GM18520 (cell line): ENCODE measurements around the gene SYNPO.

Source experiments
- ATAC-seq: cut with Tn5 transposase; IDR thresholded peaks from one replicate; pipeline ENCODE4 v1.9.1; 2021; ENCODE audit not compliant: unreplicated experiment

SYNPO gene

GRCh38 chr5:150656191-150657132 lies 16.0 kb downstream of the SYNPO start:
- no peak for ATAC-seq

GRCh38 chr5:150658121-150658520 lies 17.7 kb downstream of the SYNPO start:
- no peak for ATAC-seq

GRCh38 chr5:150658699-150659265 lies 18.3 kb downstream of the SYNPO start:
- ATAC-seq: no peak

- ATAC-seq: no peak
Measured at GRCh38 chr5:150659360-150660107, 19.1 kb downstream of the SYNPO start.

- ATAC-seq: no peak
Measured at GRCh38 chr5:150660108-150660831, 19.8 kb downstream of the SYNPO start.

- ATAC-seq: no peak
Measured at GRCh38 chr5:150661086-150661485, 20.6 kb downstream of the SYNPO start, which contains the start of gene MYOZ3. MYOZ3 (plus strand) TSS chr5:150661251; CDS start chr5:150662942, 1,691 bp downstream.

GRCh38 chr5:150661821-150662596 lies 21.5 kb downstream of the SYNPO start:
- no peak for ATAC-seq

GRCh38 chr5:150662731-150663516 lies 22.5 kb downstream of the SYNPO start:
- ATAC-seq: no peak

- ATAC-seq: no peak
Measured at GRCh38 chr5:150663936-150664335, 23.5 kb downstream of the SYNPO start.

GRCh38 chr5:150665044-150665443 lies 24.6 kb downstream of the SYNPO start:
- no peak for ATAC-seq

GRCh38 chr5:150670275-150670947 lies 30.0 kb downstream of the SYNPO start:
- ATAC-seq: no peak

GRCh38 chr5:150670948-150671310 lies 30.5 kb downstream of the SYNPO start:
- no peak for ATAC-seq

- ATAC-seq: no peak
Measured at GRCh38 chr5:150671509-150672236, 31.2 kb downstream of the SYNPO start.

GRCh38 chr5:150672237-150672883 lies 31.9 kb downstream of the SYNPO start:
- ATAC-seq: no peak

GRCh38 chr5:150672884-150673275 lies 32.4 kb downstream of the SYNPO start:
- no peak for ATAC-seq

GRCh38 chr5:150674341-150674821 lies 33.9 kb downstream of the SYNPO start:
- ATAC-seq: no peak

- no peak for ATAC-seq
Measured at GRCh38 chr5:150675069-150675468, 34.6 kb downstream of the SYNPO start.

- no peak for ATAC-seq
Measured at GRCh38 chr5:150676578-150676977, 36.1 kb downstream of the SYNPO start.
